Kidney (tissue), 14 donors: ENCODE measurements around the gene COL3A1. TPM values are rescaled to one million over a fixed set of nuclear protein-coding genes. Genes with fewer than 3 reads are reported as not detected.

ENCODE experiments used
- DNase-seq, 5 donors: peaks; one replicate each; pipeline ENCODE4 v3.0.0-alpha.2; 2013 to 2020
- FAIRE-seq: peaks from 2 replicates; lab custom pipeline; 2012; peaks lifted over from hg19 to GRCh38; lab: Jason Lieb, UNC
- H3K27ac ChIP-seq, 2 donors: one replicate each; pipeline ENCODE4 v1.7.0; 2013; ENCODE audit warnings: low read depth in 2 of 2, low read length in 2 of 2, inconsistent platforms in 1 of 2
- H3K27me3 ChIP-seq: one replicate; pipeline ENCODE4 v1.7.1; 2013; ENCODE audit warnings: low read length, inconsistent platforms; ENCODE audit not compliant: control insufficient read depth, insufficient read depth
- H3K36me3 ChIP-seq, 3 donors: one replicate each; pipeline versions ENCODE4 v1.7.0 to v1.7.1; 2013; ENCODE audit warnings: low read length in 3 of 3, control low read depth in 1 of 3, inconsistent platforms in 1 of 3; ENCODE audit not compliant: insufficient read depth in 3 of 3, control insufficient read depth in 2 of 3
- H3K4me1 ChIP-seq, 3 donors: one replicate each; pipeline versions ENCODE4 v1.7.0 to v1.7.1; 2013; ENCODE audit warnings: low read length in 3 of 3, inconsistent platforms in 1 of 3, low read depth in 1 of 3; ENCODE audit not compliant: control insufficient read depth in 2 of 3, insufficient read depth in 2 of 3
- H3K4me3 ChIP-seq, 3 donors: one replicate each; pipeline versions ENCODE4 v1.7.0 to v1.8.1; 2013; ENCODE audit warnings: low read length in 3 of 3, control low read depth in 1 of 3, inconsistent platforms in 1 of 3
- H3K9ac ChIP-seq, 3 donors: one replicate each; pipeline versions ENCODE4 v1.7.0 to v1.7.1; 2013; ENCODE audit warnings: low read length in 3 of 3, control low read depth in 1 of 3, inconsistent platforms in 1 of 3
- H3K9me3 ChIP-seq, 3 donors: one replicate each; pipeline versions ENCODE4 v1.7.0 to v1.7.1; 2013; ENCODE audit warnings: low read length in 3 of 3, control low read depth in 1 of 3, inconsistent platforms in 1 of 3; ENCODE audit not compliant: control insufficient read depth in 2 of 3, insufficient read depth in 1 of 3
- intact Hi-C: fragments of 100-400 bp; cut with DNase I; formaldehyde crosslinking; loops from one replicate; pipeline ENCODE4 v1.11.1; 2022
- polyA plus RNA-seq: library from polyadenylated mRNA; stranded (reverse); fragments of 350-450 nt; fragmentation: Illumina TruSeq; extraction: RNeasy Lipid Tissue Mini Kit (QIAGEN cat#74804); gene quantifications from one replicate; pipeline ENCODE4 v1.2.3, GENCODE V29; 2014; ENCODE audit warnings: low read depth, low replicate concordance; ENCODE audit not compliant: insufficient read depth
- total RNA-seq: library from RNA; stranded (reverse); fragmentation: NEBNext Ultra II Directional; extraction: Animal tissue kit (Norgen Biotek cat#: 25700); gene quantifications from one replicate; pipeline ENCODE4 v1.2.1, GENCODE V29; 2021
- TF ChIP-seq, protein P1 (sequence below): IDR thresholded peaks from 3 replicates; pipeline ENCODE4 v1.5.1; 2012; ENCODE audit warnings: mild to moderate bottlenecking, moderate library complexity, borderline replicate concordance; ENCODE audit not compliant: insufficient read depth; ENCODE audit errors: extremely low read depth
- donor health status: control.
- donor health status: control.
- donor health status: control.
- donor health status: control.
- donor health status: control.
- donor health status: DM: yes; HTN: yes; CAD: no.
- donor health status: Normal renal cell carcinoma (clear cell type).

Gene COL3A1
- total and polyA plus RNA-seq, 2 donors from 2014 or later: 32.2 to 138 TPM

DNA sequence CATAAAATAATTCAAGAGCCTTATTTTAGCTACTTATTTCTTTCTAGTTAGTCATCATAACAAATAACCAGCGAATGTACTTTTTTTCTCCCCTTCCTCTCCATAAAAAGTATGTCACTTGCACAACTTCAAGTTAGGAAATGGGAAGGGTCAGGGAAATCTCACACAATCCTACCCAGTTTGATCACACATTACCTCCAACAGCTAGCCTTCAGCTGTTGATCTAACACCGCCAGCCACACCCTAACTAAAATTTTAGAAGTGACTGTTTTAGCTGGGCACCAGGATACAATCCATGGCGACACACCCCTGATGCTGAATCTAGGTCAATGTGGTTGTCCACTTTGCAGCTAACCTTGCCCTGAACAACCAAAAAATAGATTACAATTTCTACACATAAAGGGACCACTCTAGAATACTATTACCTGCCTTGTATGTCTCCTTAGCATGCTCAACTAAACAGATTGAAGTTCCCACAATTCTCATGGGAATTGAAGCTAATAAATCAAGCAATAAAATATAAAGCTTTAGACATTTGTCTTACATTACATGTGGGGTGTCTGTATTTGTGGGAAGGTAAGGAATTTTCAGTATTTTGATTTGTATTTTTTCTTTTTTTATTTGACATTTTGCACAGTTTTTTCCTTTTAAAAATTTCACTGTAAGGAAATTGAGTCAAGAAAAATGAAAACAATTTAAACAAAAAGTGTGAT lies 7.3 kb upstream of the COL3A1 start:
- H3K4me1 ChIP-seq: no peaks in the 10 kb centered on the region
- H3K9ac ChIP-seq: no peak overlapping the region
- no peaks in the 10 kb centered on the region for H3K36me3 ChIP-seq
- FAIRE-seq: peak; percentile 17
- TF ChIP-seq, protein P1, sequence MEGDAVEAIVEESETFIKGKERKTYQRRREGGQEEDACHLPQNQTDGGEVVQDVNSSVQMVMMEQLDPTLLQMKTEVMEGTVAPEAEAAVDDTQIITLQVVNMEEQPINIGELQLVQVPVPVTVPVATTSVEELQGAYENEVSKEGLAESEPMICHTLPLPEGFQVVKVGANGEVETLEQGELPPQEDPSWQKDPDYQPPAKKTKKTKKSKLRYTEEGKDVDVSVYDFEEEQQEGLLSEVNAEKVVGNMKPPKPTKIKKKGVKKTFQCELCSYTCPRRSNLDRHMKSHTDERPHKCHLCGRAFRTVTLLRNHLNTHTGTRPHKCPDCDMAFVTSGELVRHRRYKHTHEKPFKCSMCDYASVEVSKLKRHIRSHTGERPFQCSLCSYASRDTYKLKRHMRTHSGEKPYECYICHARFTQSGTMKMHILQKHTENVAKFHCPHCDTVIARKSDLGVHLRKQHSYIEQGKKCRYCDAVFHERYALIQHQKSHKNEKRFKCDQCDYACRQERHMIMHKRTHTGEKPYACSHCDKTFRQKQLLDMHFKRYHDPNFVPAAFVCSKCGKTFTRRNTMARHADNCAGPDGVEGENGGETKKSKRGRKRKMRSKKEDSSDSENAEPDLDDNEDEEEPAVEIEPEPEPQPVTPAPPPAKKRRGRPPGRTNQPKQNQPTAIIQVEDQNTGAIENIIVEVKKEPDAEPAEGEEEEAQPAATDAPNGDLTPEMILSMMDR: no peak
- H3K9me3 ChIP-seq: no peaks in the 10 kb centered on the region
- H3K27me3 ChIP-seq: no peaks in the 10 kb centered on the region
- DNase-seq: no peak
- H3K4me3 ChIP-seq: no peak overlapping the region
- intact Hi-C loops: no loop called here
- H3K27ac ChIP-seq: no peak overlapping the region

DNA sequence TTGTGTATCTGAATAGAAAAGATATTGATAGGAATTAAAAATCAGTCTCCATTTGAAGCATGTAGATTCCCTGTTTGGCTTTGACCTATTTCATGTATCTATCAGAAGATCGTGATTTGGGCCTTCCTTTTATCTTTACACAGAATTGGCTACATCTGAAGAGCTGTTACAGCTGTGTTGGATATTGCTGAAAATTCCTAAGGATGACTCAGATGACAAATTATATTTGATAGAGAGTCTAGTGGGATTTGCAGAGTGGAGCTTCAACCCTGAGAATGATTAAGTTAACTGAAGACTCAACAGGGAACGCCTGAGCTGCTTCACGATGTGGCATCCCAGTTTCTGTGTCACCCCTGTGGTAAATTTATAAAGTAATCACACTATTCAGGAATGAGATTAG lies 4.9 kb upstream of the COL3A1 start:
- FAIRE-seq (no peak), DNase-seq (peak in 1 of 5 donors; percentile 8)
- H3K36me3 ChIP-seq: no peaks in the 10 kb centered on the region
- no peak overlapping the region for H3K4me3 ChIP-seq
- H3K27me3 ChIP-seq: no peaks in the 10 kb centered on the region
- H3K9ac ChIP-seq: no peak overlapping the region
- TF ChIP-seq, protein P1: no peak
- no peaks in the 10 kb centered on the region for H3K4me1 ChIP-seq
- H3K27ac ChIP-seq: no peak overlapping the region
- no peaks in the 10 kb centered on the region for H3K9me3 ChIP-seq
- intact Hi-C loops: no loop called here

DNA sequence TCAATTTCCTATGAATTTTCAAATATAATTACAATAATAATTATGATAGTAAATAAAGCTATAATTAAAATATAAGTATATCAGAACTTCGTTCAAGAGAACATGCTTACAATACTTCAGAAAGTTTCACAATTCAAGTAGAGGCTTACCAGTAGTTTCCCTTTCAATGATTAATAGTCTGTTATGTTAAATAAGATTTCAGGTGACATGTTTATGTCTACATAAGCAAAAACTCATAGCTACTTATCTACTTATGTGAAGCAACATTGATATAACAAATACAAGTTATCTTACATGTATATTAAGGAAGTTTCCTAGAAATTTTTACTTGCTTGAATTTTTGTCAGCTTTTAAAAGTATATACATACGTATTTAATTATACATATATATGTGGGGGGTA lies 4.5 kb upstream of the COL3A1 start:
- DNase-seq (no peak), FAIRE-seq (no peak)
- TF ChIP-seq, protein P1: no peak
- Histone ChIP-seq H3K9me3 (no peaks in the 10 kb centered on the region), H3K36me3 (no peaks in the 10 kb centered on the region), H3K27me3 (no peaks in the 10 kb centered on the region), H3K27ac (no peak overlapping the region), H3K9ac (no peak overlapping the region), H3K4me3 (no peak overlapping the region), H3K4me1 (no peaks in the 10 kb centered on the region)
- intact Hi-C loops: no loop called here
